Parathyroid adenoma (tissue), 2 donors: ENCODE data around the gene AGPAT4.

Experiments used
- H2AFZ ChIP-seq: fragments of 300-600 bp; sonication (generic); one replicate; pipeline ENCODE4 v1.7.0; 2017; ENCODE audit warnings: antibody characterized with exemption, mild to moderate bottlenecking
- H3K27ac ChIP-seq: fragments of 300-600 bp; sonication (generic); one replicate; pipeline ENCODE4 v1.7.0; 2017
- H3K27me3 ChIP-seq: fragments of 300-600 bp; sonication (generic); one replicate; pipeline ENCODE4 v1.7.0; 2017; ENCODE audit warnings: low read length; ENCODE audit not compliant: control insufficient read depth, insufficient read depth
- H3K36me3 ChIP-seq: fragments of 300-600 bp; sonication (generic); one replicate; pipeline ENCODE4 v1.7.0; 2017; ENCODE audit warnings: low read length; ENCODE audit not compliant: control insufficient read depth, insufficient read depth
- H3K4me1 ChIP-seq: fragments of 300-600 bp; sonication (generic); one replicate; pipeline ENCODE4 v1.7.0; 2017; ENCODE audit warnings: control low read depth
- H3K4me2 ChIP-seq: fragments of 300-600 bp; sonication (generic); one replicate; pipeline ENCODE4 v1.7.0; 2017; ENCODE audit warnings: low read length
- H3K4me3 ChIP-seq: fragments of 300-600 bp; sonication (generic); one replicate; pipeline ENCODE4 v1.7.0; 2017; ENCODE audit warnings: low read depth, low read length
- H3K79me2 ChIP-seq: fragments of 300-600 bp; sonication (generic); one replicate; pipeline ENCODE4 v1.7.0; 2017; ENCODE audit warnings: control low read depth
- H3K9ac ChIP-seq: fragments of 300-600 bp; sonication (generic); one replicate; pipeline ENCODE4 v1.7.0; 2017; ENCODE audit warnings: mild to moderate bottlenecking
- H3K9me3 ChIP-seq: fragments of 300-600 bp; sonication (generic); one replicate; pipeline ENCODE4 v1.7.0; 2017; ENCODE audit warnings: low read length; ENCODE audit not compliant: control insufficient read depth
- CTCF ChIP-seq: fragments of 300-600 bp; sonication (generic); IDR thresholded peaks from one replicate; pipeline ENCODE4 v1.7.0; 2017; ENCODE audit warnings: antibody characterized with exemption, mild to moderate bottlenecking
- donor health status: primary hyperparathyroidism.

Gene AGPAT4

DNA sequence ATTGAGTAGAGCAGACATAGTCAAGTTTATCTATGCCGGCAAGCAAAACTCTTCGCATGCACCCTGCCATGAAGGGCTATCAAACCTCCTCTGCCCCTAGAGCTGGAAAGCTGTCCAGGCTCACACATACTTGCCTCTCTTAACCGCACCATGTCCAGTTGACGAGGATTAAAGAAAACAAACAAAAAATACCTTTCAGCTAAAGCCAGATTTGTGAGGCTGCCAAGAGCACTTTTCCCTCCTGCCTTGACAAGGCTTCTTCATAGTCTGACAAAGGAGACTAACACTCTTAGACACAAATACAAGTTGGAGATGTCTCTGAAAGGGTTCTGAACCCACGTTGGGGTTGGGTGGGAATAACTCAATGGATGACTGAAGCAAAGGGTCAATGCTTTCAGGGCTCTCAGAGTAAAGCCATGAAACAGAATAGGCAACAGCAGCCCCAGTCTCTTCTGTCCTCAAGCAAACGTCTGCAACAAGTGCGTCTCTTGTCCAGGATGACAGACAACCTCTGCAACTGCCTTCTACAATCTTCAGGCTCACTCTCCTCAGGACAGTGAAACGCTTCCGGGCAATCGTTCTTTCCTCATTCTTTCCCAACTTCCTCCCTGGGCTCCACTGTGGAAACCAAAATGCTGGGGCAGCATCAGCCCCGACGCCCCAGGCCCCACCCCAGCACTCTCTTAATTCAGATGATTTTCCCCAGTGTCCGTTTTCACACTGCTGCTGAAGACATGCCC, 57.8 kb downstream of the AGPAT4 start:
- TF ChIP-seq CTCF: no peak
- Histone ChIP-seq H3K36me3 (no peaks in the 10 kb centered on the region), H3K9me3 (no peaks in the 10 kb centered on the region), H3K27me3 (no peaks in the 10 kb centered on the region), H3K4me1 (no peaks in the 10 kb centered on the region), H3K4me2 (no peak overlapping the region), H3K27ac (no peak overlapping the region), H2AFZ (no peak overlapping the region), H3K9ac (no peak overlapping the region), H3K4me3 (no peak overlapping the region), H3K79me2 (no peaks in the 10 kb centered on the region)

GRCh38 chr6:161215193-161215592, 58.7 kb downstream of the AGPAT4 start:
- H3K9me3 ChIP-seq: no peaks in the 10 kb centered on the region
- H3K4me2 ChIP-seq: no peak overlapping the region
- H2AFZ ChIP-seq: no peak overlapping the region
- no peak overlapping the region for H3K9ac ChIP-seq
- H3K36me3 ChIP-seq: no peaks in the 10 kb centered on the region
- no peak for TF ChIP-seq CTCF
- no peak overlapping the region for H3K4me3 ChIP-seq
- no peak overlapping the region for H3K27ac ChIP-seq
- H3K79me2 ChIP-seq: no peaks in the 10 kb centered on the region
- H3K4me1 ChIP-seq: no peaks in the 10 kb centered on the region
- H3K27me3 ChIP-seq: no peaks in the 10 kb centered on the region

DNA sequence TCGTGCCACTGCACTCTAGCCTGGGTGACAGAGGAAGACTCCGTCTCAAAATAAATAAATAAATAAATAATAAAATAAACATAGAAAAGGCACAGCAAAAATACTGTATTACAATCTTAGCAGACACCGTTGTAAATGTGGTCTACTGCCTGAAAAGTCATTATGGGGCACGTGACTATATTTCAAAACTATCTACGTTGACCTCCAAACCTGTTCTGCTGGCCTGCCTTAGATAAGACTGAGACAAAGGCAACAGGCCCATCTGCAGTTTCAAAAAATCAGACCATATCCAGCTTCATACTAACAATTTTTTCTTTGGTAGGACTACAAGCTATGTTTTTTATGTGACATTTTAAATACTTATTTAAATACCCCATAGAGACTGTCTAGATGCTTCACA, 59.1 kb downstream of the AGPAT4 start:
- Histone ChIP-seq H3K9ac (no peak overlapping the region), H3K4me3 (no peak overlapping the region), H2AFZ (no peak overlapping the region), H3K4me2 (no peak overlapping the region), H3K4me1 (no peaks in the 10 kb centered on the region), H3K36me3 (no peaks in the 10 kb centered on the region), H3K79me2 (no peaks in the 10 kb centered on the region), H3K27me3 (no peaks in the 10 kb centered on the region), H3K27ac (no peak overlapping the region), H3K9me3 (no peaks in the 10 kb centered on the region)
- no peak for TF ChIP-seq CTCF

DNA sequence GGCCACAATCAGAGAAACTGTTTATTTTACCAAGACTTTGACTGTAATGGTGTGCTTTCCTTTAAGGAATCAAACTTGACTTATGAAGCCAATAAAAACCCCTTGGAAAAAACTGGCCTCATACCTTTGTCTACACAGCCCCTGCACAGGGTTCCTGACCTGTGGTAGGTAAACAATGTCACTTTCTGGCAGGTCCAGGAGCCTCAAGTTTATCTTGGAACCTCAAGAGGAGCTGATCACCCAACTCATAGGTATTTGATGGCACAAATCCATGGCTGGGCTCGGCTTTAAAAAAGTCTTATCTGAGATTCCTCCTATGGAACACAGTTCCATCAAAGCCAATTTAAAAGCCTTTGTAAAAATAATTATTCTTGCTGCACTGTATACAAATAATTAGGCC, 61.0 kb downstream of the AGPAT4 start:
- Histone ChIP-seq H3K27me3 (no peaks in the 10 kb centered on the region), H3K4me1 (no peaks in the 10 kb centered on the region), H3K27ac (no peak overlapping the region), H3K79me2 (no peaks in the 10 kb centered on the region), H3K9ac (no peak overlapping the region), H3K9me3 (no peaks in the 10 kb centered on the region), H3K4me2 (no peak overlapping the region), H3K4me3 (no peak overlapping the region), H3K36me3 (no peaks in the 10 kb centered on the region), H2AFZ (no peak overlapping the region)
- no peak for TF ChIP-seq CTCF
